Astrocyte (in vitro differentiated cells and primary cell): Measurements from ENCODE around the gene SMIM3. TPM values are rescaled to one million over a fixed set of nuclear protein-coding genes. Genes with fewer than 3 reads are reported as not detected.

Experiments used
- DNase-seq: peaks from one replicate; pipeline ENCODE4 v3.0.0-alpha.2; 2010; ENCODE audit warnings: low read depth
- FAIRE-seq: peaks from 2 replicates; lab custom pipeline; 2011; peaks lifted over from hg19 to GRCh38; lab: Jason Lieb, UNC
- H2AFZ ChIP-seq: 2 replicates; pipeline ENCODE4 v1.6.0; 2012; ENCODE audit warnings: low read depth, low read length, inconsistent platforms
- H3K27ac ChIP-seq: 2 replicates; pipeline ENCODE4 v1.5.1; 2011; ENCODE audit warnings: low read depth, low read length, inconsistent platforms
- H3K27me3 ChIP-seq: 2 replicates; pipeline ENCODE4 v1.6.0; 2011; ENCODE audit warnings: low read length, inconsistent platforms; ENCODE audit not compliant: insufficient read depth
- H3K36me3 ChIP-seq: 2 replicates; pipeline ENCODE4 v1.5.1; 2011; ENCODE audit warnings: low read length, inconsistent platforms; ENCODE audit not compliant: insufficient read depth
- H3K4me1 ChIP-seq: 2 replicates; pipeline ENCODE4 v1.5.1; 2011; ENCODE audit warnings: low read length, inconsistent platforms; ENCODE audit not compliant: insufficient read depth
- H3K4me2 ChIP-seq: 2 replicates; pipeline ENCODE4 v1.6.0; 2012; ENCODE audit warnings: low read length, inconsistent platforms
- H3K4me3 ChIP-seq: 2 replicates; pipeline ENCODE4 v1.5.1; 2011; ENCODE audit warnings: low read depth, mild to moderate bottlenecking, low read length, inconsistent platforms; ENCODE audit not compliant: insufficient read depth
- H3K79me2 ChIP-seq: 2 replicates; pipeline ENCODE4 v1.6.0; 2012; ENCODE audit warnings: mild to moderate bottlenecking, low read length, inconsistent platforms; ENCODE audit not compliant: insufficient read depth
- H3K9ac ChIP-seq: 2 replicates; pipeline ENCODE4 v1.6.0; 2012; ENCODE audit warnings: mild to moderate bottlenecking, low read length, inconsistent platforms
- H3K9me3 ChIP-seq: 2 replicates; pipeline ENCODE4 v1.5.1; 2012; ENCODE audit warnings: low read depth, mild to moderate bottlenecking, low read length, inconsistent platforms; ENCODE audit not compliant: insufficient read depth
- H4K20me1 ChIP-seq: 2 replicates; pipeline ENCODE4 v1.6.0; 2012; ENCODE audit warnings: low read length, inconsistent platforms; ENCODE audit not compliant: insufficient read depth
- H3K27ac Mint-ChIP-seq: one replicate; pipeline ENCODE4 v1.8.0; 2021; ENCODE audit warnings: mild to moderate bottlenecking, mixed read lengths; ENCODE audit not compliant: unreplicated experiment
- H3K27me3 Mint-ChIP-seq: one replicate; pipeline ENCODE4 v1.8.0; 2021; ENCODE audit warnings: low read depth, mixed read lengths; ENCODE audit not compliant: unreplicated experiment
- H3K36me3 Mint-ChIP-seq: one replicate; pipeline ENCODE4 v1.8.0; 2021; ENCODE audit warnings: low read depth, mixed read lengths; ENCODE audit not compliant: unreplicated experiment
- H3K4me1 Mint-ChIP-seq: one replicate; pipeline ENCODE4 v1.8.0; 2021; ENCODE audit warnings: low read depth, mixed read lengths; ENCODE audit not compliant: unreplicated experiment
- H3K4me3 Mint-ChIP-seq: one replicate; pipeline ENCODE4 v1.8.0; 2021; ENCODE audit warnings: mild to moderate bottlenecking, moderate library complexity, mixed read lengths; ENCODE audit not compliant: unreplicated experiment
- H3K9me3 Mint-ChIP-seq: one replicate; pipeline ENCODE4 v1.8.0; 2021; ENCODE audit warnings: mild to moderate bottlenecking, mixed read lengths; ENCODE audit not compliant: unreplicated experiment
- EZH2 ChIP-seq: IDR thresholded peaks from 2 replicates; pipeline ENCODE4 v1.6.1; 2012; ENCODE audit warnings: mild to moderate bottlenecking, low read length, inconsistent platforms; ENCODE audit not compliant: insufficient read depth
- total RNA-seq: library from RNA; stranded (reverse); gene quantifications from 2 replicates; pipeline ENCODE4 v1.2.1, GENCODE V29; 2021
- TF ChIP-seq, protein P1 (sequence below): IDR thresholded peaks from 2 replicates; pipeline ENCODE4 v1.5.1; 2011; ENCODE audit warnings: low read depth, mild to moderate bottlenecking, inconsistent platforms, low read length, moderate library complexity; ENCODE audit not compliant: insufficient read depth

Gene SMIM3
- total RNA-seq, 1 donor from 2014 or later, result 16.7 TPM

DNA sequence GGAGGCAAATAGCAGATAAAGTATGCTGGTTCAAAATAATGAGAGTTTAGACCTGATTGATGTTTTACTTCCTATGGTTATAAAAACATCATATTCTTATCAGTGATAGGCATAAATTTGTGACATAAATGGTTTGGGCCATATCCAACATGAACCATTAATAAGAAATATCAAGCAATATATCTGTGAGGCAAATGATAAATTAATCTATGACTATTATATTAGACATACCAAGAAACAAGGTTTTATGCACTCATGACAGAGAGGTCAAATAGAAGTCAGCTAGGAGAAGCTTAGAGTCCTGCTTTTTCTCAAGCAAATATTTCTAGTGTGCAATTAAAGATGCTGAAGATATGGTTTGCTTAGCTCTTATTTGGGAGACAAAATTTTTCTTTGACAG lies 10.4 kb downstream of the SMIM3 start:
- peak overlapping the region; percentile 61 for H3K27ac ChIP-seq
- H3K4me2 ChIP-seq, result peak overlapping the region; percentile 81
- peaks cover 7% of the 10 kb centered on the region for H3K36me3 Mint-ChIP-seq
- H3K4me1 Mint-ChIP-seq, result peaks cover 39% of the 10 kb centered on the region
- H3K27me3 Mint-ChIP-seq, result no peaks in the 10 kb centered on the region
- H3K27ac Mint-ChIP-seq, result no peak overlapping the region
- H3K4me3 ChIP-seq, result no peak overlapping the region
- H3K9ac ChIP-seq, result no peak overlapping the region
- peaks cover 31% of the 10 kb centered on the region for H3K4me1 ChIP-seq
- no peak overlapping the region for H3K4me3 Mint-ChIP-seq
- TF ChIP-seq, protein P1, sequence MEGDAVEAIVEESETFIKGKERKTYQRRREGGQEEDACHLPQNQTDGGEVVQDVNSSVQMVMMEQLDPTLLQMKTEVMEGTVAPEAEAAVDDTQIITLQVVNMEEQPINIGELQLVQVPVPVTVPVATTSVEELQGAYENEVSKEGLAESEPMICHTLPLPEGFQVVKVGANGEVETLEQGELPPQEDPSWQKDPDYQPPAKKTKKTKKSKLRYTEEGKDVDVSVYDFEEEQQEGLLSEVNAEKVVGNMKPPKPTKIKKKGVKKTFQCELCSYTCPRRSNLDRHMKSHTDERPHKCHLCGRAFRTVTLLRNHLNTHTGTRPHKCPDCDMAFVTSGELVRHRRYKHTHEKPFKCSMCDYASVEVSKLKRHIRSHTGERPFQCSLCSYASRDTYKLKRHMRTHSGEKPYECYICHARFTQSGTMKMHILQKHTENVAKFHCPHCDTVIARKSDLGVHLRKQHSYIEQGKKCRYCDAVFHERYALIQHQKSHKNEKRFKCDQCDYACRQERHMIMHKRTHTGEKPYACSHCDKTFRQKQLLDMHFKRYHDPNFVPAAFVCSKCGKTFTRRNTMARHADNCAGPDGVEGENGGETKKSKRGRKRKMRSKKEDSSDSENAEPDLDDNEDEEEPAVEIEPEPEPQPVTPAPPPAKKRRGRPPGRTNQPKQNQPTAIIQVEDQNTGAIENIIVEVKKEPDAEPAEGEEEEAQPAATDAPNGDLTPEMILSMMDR, result no peak
- no peak for TF ChIP-seq EZH2
- H3K36me3 ChIP-seq, result no peaks in the 10 kb centered on the region
- H3K27me3 ChIP-seq, result no peaks in the 10 kb centered on the region
- FAIRE-seq (no peak), DNase-seq (peak; percentile 74)
- no peaks in the 10 kb centered on the region for H3K9me3 ChIP-seq
- no peak overlapping the region for H2AFZ ChIP-seq
- H3K79me2 ChIP-seq, result peaks cover 71% of the 10 kb centered on the region
- H4K20me1 ChIP-seq, result no peaks in the 10 kb centered on the region
- H3K9me3 Mint-ChIP-seq, result peaks cover 4% of the 10 kb centered on the region

DNA sequence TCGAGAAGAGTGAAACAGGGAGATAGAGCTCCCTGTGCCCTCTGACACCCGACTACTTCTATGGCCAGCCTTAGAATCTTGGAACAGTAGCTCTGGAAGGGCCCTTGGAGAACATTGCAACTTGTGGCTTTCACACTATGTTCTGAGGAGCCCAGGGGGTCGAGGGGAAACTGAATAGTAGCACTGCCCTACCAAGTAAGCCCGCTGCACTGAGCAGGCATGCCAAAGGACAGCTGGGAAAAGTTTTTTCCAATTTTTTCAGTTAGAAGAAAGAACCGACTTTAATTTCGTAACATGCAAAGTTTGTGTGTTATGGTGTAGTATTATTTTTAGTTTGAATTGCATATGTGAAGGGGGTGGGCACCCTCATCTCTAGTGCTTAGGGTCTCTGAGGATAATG lies 10.9 kb downstream of the SMIM3 start:
- no peak for FAIRE-seq

More for the DNA sequence above, 10.9 kb downstream of the SMIM3 start:
- Histone ChIP-seq H3K79me2 (peaks cover 67% of the 10 kb centered on the region), H3K27ac (peak overlapping the region; percentile 61), H2AFZ (no peak overlapping the region), H3K9ac (no peak overlapping the region), H4K20me1 (no peaks in the 10 kb centered on the region), H3K9me3 (no peaks in the 10 kb centered on the region), H3K4me1 (peaks cover 27% of the 10 kb centered on the region), H3K36me3 (no peaks in the 10 kb centered on the region), H3K27me3 (no peaks in the 10 kb centered on the region), H3K4me3 (no peak overlapping the region), H3K4me2 (peak overlapping the region; percentile 81)
- Mint-ChIP-seq H3K36me3 (peaks cover 7% of the 10 kb centered on the region), H3K4me3 (no peak overlapping the region), H3K4me1 (peaks cover 39% of the 10 kb centered on the region), H3K9me3 (peaks cover 4% of the 10 kb centered on the region), H3K27me3 (no peaks in the 10 kb centered on the region), H3K27ac (peak overlapping the region; percentile 89)
- DNase-seq, result no peak
- TF ChIP-seq, protein P1, result no peak
- no peak for TF ChIP-seq EZH2
